SW 1271 (cell line): ENCODE data around the gene PTPRJ.
"Not testable (repeated sequence)": the region's sequence is repeated elsewhere in the genome, so short reads cannot be mapped to it uniquely, and the experiment has no call there.

Experiments
- DNase-seq, 2 experiments: peaks; one replicate each; lab custom pipeline; 2025; lab: John Stamatoyannopoulos, UW

Gene PTPRJ

GRCh38 chr11:48017831-48018527 is 37.6 kb downstream of the PTPRJ start:
- no peak for DNase-seq

- no peak for DNase-seq
These were observed 38.3 kb downstream of the PTPRJ start for GRCh38 chr11:48018528-48019216.

DNA sequence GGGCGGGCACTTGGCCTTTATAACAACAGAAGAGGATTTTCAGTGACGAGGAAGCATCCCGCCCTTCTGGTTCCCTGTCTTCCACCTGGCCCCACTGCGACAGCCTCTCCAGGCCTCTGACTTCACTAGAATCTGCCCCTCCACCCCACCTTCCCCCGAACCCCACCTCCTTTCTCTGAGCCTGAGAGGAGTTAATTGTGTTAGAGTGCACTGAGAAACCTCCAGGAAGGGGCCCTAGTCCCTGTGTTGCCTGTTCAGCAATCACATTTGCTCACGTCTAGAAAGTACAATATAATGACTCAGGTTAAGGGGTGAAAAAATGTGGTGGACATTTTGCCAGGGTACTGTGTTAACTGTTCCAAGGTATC is 38.8 kb downstream of the PTPRJ start:
- DNase-seq, result no peak

DNA sequence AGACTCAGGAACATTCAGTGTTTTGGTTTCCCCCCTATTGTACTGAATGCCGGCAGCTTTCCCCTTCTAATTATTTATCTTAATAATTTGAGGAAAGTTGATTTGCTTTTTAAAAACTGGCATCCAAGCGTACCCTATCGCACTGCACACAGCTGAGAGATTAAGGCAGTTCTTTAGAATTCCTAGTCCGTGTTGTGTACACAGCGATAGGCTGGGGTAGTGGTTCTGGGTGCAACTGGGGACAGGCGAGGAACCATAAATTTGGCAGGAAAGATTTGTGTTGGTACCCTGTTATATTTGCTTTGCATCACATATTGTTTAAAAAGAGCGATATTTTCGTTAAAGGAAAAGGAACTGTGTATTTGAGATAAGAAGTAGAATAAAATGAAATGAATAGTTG is 39.2 kb downstream of the PTPRJ start:
- DNase-seq, result no peak

DNA sequence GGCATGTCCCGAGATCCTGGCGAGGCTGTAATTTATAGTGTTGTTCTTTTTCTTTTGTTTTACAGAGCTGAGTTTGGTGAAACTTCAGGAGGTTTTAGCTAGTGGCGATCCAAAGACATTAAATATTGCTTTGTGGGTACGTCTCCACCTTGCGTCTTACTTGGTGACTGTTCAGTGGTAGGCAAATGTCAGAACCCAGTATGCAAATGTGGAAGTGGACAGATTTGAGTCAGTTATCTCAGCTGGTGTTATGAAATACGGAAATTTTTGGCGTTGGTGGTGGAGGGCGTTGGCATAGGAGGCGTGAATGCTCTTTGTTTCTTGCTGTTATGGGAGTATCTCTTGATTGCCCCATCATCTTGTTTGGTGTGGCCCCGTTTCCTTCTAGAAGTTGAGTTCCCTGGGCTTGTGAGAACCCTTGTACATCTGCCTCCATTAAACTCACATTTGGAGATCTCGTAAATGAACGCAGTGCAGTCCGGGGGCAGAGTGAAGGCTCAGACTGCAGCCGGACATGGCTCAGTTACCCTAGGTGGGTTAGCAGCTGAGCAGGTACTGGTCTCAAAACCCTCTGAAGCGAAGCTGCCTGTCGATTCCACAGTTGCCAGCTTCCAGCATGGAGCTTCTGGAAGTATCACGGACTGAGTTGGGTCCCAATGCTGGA is 39.9 kb downstream of the PTPRJ start:
- DNase-seq, result no peak

DNA sequence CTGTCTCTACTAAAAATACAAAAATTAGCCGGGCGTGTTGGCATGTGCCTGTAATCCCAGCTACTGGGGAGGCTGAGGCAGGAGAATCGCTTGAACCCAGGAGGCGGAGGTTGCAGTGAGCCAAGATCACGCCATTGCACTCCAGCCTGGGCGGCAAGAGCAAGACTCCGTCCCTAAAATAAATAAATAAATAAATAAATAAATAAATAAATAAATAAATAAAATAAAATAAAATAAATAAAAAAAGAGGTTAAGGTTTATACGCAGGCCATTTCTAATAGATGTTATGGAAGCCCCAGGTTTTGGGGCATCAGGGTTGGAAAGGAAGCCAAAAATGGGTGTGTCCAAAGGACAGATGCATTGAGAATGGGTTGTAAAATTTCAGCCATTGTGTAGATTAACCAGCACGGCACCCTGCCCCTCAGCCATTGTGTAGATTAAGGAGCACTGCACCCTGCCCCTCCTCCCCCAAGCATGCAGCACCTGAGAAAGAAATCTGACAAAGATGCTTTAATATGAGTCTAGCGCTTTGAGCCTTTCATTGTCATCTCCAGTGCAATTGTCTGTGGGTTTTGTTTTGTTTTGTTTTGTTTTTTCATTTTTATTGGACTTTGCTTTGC is 41.0 kb downstream of the PTPRJ start:
- DNase-seq, result not testable (repeated sequence)

GRCh38 chr11:48022445-48022844 is 42.1 kb downstream of the PTPRJ start:
- DNase-seq, result no peak

- DNase-seq, result not testable (repeated sequence)
These were observed 43.2 kb downstream of the PTPRJ start for GRCh38 chr11:48023608-48024007.

DNA sequence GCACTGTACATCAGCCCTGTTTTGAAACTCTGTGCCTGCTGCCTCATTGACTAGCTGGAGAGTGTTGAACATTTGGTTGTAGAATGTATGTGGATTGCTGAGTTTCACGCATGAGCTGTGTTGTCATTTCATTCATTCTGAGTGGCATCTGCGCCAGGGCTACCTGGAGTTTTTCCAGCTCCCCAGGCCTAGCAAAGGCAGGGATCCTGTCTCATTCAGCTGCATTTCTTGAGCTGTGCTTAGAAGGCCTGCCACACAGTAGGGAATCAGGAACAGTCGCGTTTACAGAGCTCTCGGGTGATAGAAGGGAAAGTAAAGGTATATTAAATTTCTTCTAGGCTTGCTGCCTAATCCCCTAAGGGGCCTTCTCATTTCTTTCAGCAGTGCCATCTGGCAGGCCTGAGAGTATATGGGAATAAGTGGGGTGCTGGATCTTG is 44.3 kb downstream of the PTPRJ start:
- DNase-seq, result no peak

DNA sequence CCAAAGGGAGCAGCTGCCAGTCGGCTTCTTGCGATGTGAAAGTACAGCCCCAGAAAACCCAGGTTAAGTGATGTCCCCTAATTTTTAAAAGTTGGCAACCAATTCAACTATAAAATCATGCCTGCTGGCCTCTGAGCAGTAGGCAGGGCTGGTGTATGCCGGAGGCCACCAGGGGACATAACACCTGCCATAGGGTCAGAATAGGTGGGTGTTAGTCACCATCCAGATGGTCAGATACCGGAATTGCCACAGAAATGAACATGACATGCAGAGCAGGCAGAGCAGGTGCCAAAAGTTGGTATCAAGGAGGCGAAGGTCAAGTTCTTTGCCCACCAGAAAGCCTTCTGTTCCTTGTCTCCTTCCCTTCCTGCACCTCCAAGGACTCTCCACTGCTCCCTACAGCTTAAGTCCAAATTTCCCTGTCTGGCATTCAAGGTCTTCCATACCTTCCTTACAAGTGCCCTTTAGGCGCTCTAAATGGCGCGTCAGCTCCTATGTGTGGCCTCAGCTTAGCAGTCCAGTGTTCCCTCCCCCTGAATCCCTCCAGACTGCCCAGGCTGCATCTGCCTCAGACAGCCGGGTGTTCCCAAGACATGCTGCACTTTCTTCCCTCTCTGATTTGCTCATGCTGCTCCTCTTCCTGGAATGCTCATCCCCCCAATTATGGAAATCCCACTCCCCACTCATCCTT is 45.1 kb downstream of the PTPRJ start:
- no peak for DNase-seq

GRCh38 chr11:48025984-48026340 is 45.6 kb downstream of the PTPRJ start:
- no peak for DNase-seq

- no peak for DNase-seq
These were observed 48.7 kb downstream of the PTPRJ start for GRCh38 chr11:48028914-48029680.

- no peak for DNase-seq
These were observed 49.4 kb downstream of the PTPRJ start for GRCh38 chr11:48029681-48030290.

DNA sequence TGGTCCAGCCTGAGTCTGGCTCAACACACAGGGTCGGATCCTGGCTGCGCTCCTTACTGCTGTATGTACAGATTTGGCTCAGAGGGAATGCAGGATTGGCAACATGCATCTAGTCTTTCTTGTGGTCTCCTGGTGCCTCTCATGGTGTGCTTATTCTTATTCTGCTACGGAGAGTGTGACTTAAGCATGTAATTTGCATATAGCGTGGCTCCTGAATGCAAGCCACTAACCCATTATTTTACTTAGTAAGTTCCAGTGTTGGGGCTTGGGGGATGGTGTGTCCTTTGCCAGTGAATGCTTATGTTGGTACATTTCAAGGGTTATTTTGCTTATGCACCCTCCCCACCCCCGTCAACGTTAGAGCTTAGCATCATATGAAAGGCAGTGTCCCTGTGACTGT is 51.2 kb downstream of the PTPRJ start:
- DNase-seq, result no peak

DNA sequence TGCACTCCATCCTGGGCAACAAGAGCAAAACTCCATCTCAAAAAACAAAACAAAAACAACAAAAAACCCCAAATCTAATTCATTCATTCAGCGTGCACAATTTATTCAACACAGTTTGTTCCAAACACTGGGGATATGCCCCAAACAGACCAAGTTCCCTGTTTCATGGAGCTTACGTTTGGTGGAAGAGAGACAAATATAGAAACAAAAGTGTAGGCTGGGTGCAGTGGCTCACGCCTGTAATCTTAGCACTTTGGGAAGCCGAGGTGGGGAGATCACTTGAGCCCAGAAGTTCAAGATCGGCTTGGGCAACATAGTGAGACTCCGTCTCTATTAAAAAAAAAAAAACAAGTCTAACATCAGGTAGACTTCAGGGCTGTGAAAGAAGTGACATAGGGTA is 52.4 kb downstream of the PTPRJ start:
- DNase-seq, result no peak

DNA sequence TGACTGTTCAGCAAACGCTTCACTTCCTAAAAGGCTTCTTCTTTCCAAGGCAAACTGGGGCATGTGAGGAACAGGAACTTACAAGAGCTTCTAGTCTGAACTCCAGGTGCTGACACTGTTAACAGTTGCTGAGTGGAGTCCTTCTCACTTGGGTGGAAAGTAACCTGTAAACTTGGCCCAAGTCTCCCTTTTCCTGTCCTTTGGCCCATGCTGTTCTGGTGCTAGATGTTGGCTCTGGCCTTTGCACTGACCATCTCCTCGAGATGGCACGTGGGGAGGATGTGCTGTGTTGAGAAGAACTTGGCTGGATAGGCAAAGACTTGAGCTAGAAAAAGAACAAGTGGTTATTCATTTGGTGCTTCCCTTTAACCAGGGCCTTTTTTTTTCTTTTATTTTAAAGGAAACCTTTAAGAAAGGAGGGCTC is 53.6 kb downstream of the PTPRJ start:
- no peak for DNase-seq

DNA sequence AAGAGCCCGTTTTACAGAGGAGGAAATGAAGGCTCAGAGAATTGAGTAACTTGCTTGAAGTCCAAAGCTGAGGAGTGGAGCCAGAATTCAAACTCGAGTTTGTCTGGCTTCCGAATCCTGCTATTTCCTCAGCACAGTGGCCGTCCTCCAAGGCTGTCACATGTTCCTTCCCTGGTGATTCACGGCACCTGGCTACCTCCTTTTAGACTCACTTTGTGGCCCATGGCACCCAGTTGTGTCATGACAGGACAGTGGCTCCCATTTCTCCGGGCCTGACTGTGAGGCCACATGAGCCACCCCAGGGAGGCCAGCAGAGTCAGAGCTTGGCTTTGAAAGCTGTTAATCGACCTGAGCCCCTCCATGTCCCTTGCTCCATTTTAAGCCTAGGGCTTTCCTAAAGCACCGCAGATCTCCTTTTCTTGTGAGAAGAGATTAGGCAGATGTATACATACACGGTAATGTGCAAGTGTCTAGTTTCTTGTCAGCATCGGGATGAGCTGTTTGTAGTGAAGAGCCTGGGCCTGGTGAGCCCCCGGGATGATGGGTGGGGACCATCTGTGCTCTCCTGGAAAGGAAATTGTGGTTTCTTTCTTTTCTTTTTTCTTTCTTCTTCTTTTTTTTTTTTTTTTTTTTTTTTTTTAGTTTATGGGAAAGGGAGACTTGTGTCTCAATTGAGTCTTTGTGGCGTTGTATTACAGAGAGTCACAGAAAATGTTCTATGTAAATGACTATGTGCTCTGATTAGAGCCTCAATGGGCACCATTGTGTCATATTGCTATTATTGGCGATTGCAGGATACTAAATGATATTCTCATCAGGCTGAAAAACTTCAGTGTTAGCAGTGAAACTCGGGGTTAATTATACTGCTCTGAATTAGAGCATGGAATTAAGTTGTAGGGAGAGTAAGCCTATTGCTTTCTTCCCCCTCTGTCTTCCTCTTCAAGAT is 54.8 kb downstream of the PTPRJ start:
- no peak for DNase-seq

DNA sequence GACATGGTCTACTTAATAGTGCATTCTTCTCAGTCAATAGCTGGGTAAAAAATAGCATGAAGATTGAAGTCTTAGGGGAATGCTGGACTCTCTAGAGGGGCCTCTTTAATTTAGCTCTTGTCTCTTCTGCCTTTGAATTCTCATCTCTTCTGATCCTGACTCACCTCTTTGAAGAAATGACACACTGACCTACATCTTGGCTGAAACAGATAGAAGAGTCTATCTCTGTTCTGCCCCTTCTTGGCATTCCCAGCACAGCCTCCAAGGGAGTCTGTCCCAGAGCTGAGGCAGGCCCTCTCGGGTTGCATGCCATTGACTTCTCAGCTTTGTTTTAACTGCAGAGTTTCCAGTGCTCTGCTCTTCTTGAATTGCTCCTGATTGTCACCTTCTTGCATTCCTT is 55.7 kb downstream of the PTPRJ start:
- DNase-seq, result no peak

GRCh38 chr11:48036466-48036865 is 56.1 kb downstream of the PTPRJ start:
- DNase-seq, result no peak
